ENCODE results near the gene STT3B.

- TF ChIP-seq CTCF (IDR thresholded peaks at IDR 0.05) (no peak), ZFX (IDR thresholded peaks at IDR 0.05; ENCODE audit: borderline replicate concordance) (no peak)
These were observed 80.9 kb downstream of the STT3B start for GRCh38 chr3:31613654-31614053.

Measured in 22Rv1 (cell line).